Vagina (tissue), 2 donors: Measurements from ENCODE around the gene METTL21A.

Experiments
- CTCF ChIP-seq, 3 experiments: fragments of 450-650 bp in 2 of 3; fragments of 200-600 bp in 1 of 3; sonication (generic) in 1 of 3; IDR thresholded peaks; one replicate each; pipeline ENCODE4 v1.5.1; 2017 to 2019; ENCODE audit warnings: antibody characterized with exemption in 3 of 3, mild to moderate bottlenecking in 2 of 3, moderate library complexity in 2 of 3
- POLR2AphosphoS5 ChIP-seq, 2 donors: sonication (generic); formaldehyde crosslinking; IDR thresholded peaks; one replicate each; pipeline ENCODE4 v1.9.0; 2017; ENCODE audit warnings: antibody characterized with exemption in 2 of 2, mild to moderate bottlenecking in 2 of 2, low read depth in 1 of 2; ENCODE audit not compliant: insufficient read depth in 1 of 2

GRCh38 chr2:207674826-207675225 lies 49.6 kb upstream of the METTL21A start:
- TF ChIP-seq POLR2AphosphoS5 (IDR thresholded peaks at IDR 0.05; ENCODE audit: insufficient read depth in 1 of 2, low read depth in 1 of 2): no peak
- no peak for TF ChIP-seq CTCF (IDR thresholded peaks at IDR 0.05)
